Astrocyte of the spinal cord (primary cell): ENCODE measurements around the gene INHBA.

ENCODE experiments used
- DNase-seq: peaks from one replicate; pipeline ENCODE4 v3.0.0; 2011; ENCODE audit warnings: low read depth, low spot score
- H3K4me3 ChIP-seq: 2 replicates; pipeline ENCODE4 v1.5.1; 2011; ENCODE audit warnings: low read depth, mild to moderate bottlenecking, low read length, moderate library complexity
- in situ Hi-C: cut with HindIII; loops from 2 replicates; pipeline ENCODE4 v1.10.0; 2017; ENCODE audit warnings: low sequenced_read_pairs
- TF ChIP-seq, protein P1 (sequence below): IDR thresholded peaks from 2 replicates; pipeline ENCODE4 v1.5.1; 2012; ENCODE audit warnings: low read depth, mild to moderate bottlenecking, low read length, inconsistent platforms

Gene INHBA

DNA sequence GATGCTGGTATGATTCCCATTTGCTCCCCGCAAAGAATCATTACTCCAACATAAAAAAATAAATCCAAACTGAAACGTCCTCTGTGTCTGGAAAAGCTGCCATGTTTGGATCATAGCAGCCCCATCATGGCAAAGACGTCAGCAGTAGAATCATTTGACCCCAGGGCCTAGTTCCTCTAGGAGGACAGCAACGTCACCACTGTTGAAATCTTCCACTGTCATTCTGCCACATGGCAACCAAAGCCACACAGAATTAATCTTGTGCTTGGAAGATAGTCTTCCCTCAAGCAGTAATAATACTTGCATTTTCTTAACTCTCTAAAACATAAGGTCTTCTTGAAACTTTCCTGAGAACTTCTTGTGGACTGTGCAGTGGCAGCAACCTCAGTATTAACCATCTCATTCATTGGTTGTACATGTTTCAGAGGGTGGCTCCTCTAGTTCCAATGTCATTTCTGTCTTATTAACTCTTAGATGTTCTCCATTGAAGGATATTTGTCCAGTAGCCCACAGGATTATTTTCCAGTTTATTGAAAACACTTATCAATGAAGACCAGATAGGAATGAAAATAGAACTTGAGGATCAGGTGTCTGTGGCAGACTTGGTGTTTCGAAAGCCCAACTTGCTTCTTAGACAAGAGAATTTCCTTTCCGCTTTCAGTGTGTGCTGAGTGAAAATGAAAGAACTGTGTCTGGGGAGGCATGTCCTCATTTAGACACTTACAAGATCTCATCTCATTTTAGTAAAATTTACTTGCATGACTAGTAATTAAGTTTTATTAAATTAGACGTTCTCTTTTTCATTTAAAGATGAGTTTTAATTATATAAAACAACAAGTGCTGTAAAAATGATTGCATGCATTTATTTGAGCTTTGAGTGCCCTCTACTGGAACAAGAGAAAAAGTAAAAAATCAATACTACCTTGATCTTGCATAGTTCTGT, 28.9 kb upstream of the INHBA start:
- peak; percentile 29 for DNase-seq
- in situ Hi-C loops: no loop called here
- no peak overlapping the region for H3K4me3 ChIP-seq

DNA sequence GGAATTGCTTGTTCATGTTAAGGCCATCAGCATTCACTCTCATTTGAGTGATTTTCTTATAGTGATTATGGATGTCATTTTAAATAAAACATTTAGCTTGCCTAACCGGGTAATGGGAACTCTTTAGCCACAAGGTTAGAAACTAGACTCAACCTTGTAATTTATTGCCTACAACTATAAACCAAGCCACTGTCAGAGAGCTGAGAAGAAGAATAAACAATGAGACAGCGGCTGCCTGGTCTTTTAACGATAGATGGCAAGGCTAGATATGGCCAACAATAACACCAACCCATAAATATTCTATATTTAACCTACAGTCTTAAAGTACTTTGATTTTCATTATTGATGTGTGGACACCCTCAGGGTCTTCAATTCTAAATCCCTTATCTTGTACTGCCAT, 27.8 kb upstream of the INHBA start:
- TF ChIP-seq, protein P1, sequence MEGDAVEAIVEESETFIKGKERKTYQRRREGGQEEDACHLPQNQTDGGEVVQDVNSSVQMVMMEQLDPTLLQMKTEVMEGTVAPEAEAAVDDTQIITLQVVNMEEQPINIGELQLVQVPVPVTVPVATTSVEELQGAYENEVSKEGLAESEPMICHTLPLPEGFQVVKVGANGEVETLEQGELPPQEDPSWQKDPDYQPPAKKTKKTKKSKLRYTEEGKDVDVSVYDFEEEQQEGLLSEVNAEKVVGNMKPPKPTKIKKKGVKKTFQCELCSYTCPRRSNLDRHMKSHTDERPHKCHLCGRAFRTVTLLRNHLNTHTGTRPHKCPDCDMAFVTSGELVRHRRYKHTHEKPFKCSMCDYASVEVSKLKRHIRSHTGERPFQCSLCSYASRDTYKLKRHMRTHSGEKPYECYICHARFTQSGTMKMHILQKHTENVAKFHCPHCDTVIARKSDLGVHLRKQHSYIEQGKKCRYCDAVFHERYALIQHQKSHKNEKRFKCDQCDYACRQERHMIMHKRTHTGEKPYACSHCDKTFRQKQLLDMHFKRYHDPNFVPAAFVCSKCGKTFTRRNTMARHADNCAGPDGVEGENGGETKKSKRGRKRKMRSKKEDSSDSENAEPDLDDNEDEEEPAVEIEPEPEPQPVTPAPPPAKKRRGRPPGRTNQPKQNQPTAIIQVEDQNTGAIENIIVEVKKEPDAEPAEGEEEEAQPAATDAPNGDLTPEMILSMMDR: no peak
- no peak for DNase-seq
- in situ Hi-C loops: no loop called here
- H3K4me3 ChIP-seq: no peak overlapping the region

More for the DNA sequence above, 28.9 kb upstream of the INHBA start:
- TF ChIP-seq, protein P1: peak; percentile 32

DNA sequence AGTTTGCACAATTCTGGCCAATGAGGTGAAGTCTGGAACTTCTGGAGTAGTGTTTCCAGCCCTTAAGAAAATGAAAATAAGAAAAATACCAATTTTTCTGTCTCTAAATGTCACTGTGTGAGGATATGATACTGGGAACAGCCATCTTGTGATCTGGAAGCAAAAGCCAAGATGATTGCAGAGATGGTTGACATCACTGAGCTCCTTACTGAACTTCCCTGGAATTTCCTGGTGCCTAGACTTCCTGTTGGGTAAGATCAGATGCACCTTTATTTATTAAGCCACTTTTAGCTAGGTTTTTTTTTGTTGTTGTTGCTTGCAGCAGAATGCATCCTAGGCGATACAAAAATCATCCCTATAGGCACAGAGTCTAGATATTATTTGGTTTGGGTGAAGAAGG, 27.3 kb upstream of the INHBA start:
- TF ChIP-seq, protein P1: no peak
- no peak overlapping the region for H3K4me3 ChIP-seq
- in situ Hi-C loops: no loop called here
- DNase-seq: no peak

DNA sequence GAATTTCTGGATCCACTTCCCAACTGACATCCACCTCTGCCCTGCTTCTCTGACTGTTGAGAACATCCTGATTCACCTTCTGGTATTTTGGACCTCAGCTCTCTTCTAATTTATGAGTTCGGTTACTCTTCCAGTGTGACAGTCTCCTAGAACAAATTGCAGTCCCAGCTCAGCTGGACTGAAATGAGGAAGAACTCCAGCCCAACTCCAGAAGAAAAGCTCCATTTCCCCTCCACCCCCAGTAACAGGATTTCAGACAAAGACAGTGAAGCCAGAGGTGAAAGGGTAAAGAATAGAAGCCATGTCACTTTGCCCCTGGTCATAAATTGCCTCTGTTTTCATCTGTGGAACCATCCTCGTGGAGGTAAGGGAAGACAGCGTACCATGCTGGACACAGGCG, 26.2 kb upstream of the INHBA start:
- in situ Hi-C loops: no loop called here

DNA sequence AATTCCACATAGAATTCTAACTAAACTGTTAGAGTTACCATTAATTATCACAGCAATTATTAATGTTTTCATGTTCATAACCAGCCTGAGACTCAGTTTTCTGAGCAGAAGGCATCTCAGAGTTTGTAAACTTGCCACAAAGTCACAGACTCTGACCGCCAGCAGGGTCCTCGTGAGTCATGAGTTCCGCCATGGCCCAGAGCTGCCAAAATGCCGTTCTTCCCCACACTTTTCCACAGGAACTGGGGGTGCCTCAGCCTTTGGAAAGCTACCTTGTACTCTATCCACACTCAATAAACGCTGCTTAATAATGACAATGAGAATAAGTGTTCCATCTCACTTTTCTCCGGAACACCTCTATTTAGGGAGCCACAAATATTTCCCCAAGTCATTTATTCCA, 22.1 kb upstream of the INHBA start:
- no peak overlapping the region for H3K4me3 ChIP-seq
- no peak for DNase-seq
- TF ChIP-seq, protein P1: no peak
- in situ Hi-C loops: no loop called here

More for the DNA sequence above, 26.2 kb upstream of the INHBA start:
- TF ChIP-seq, protein P1: no peak
- H3K4me3 ChIP-seq: no peak overlapping the region
- DNase-seq: no peak

DNA sequence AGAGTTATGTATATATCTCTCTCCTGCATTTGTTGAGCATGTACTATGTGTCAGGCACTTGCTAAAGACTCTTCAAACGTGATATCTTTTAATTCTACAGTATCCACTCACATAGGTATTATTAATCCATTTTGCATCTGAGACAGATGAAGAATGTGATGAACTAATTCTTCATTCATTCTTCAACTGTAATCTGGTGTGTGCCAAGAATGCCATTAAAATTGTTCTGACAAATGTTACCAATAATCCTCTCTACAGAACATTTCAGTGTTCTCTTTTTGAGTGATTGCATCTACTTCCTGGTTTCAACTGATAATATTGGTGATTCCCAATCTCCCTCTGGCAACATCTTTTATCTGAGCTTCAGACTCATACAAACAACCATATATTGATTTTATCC, 18.0 kb upstream of the INHBA start:
- TF ChIP-seq, protein P1: no peak
- H3K4me3 ChIP-seq: no peak overlapping the region
- in situ Hi-C loops: no loop called here
- no peak for DNase-seq
